GM19023 (cell line): Measurements from ENCODE around the gene ALOX5.
"Not testable (repeated sequence)": the region's sequence is repeated elsewhere in the genome, so short reads cannot be mapped to it uniquely, and the experiment has no call there.

Experiments
- ATAC-seq: cut with Tn5 transposase; IDR thresholded peaks from one replicate; pipeline ENCODE4 v1.9.1; 2021; ENCODE audit warnings: mild to moderate bottlenecking, moderate library complexity; ENCODE audit not compliant: unreplicated experiment

ALOX5 gene

GRCh38 chr10:45373576-45374349 is at the start of gene ALOX5:
ALOX5 (plus strand) TSS chr10:45374216; CDS start chr10:45374280, 64 bp downstream.
- peak; percentile 53 for ATAC-seq

DNA sequence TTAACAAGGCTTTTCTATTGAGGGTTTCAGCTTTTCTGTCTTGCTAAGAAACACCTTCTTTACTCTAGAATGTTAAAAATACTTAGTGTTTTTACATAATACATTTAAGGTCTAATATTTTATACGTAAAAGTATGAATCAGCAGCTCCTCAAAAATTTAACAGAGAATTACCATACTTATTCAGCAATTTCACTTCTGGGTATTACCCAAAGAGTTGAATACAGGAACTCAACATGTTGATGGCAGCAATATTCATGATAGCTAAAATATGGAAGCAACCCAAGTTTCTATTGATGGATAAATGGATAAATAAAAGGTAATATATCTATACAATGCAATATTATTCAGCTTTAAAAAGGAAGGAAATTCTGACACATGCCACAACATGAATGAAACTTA is 48.9 kb upstream of the ALOX5 start:
- no peak for ATAC-seq

- ATAC-seq: not testable (repeated sequence)
Measured at GRCh38 chr10:45326864-45327263, 47.2 kb upstream of the ALOX5 start.

- not testable (repeated sequence) for ATAC-seq
Measured at GRCh38 chr10:45331824-45332223, 42.2 kb upstream of the ALOX5 start.

DNA sequence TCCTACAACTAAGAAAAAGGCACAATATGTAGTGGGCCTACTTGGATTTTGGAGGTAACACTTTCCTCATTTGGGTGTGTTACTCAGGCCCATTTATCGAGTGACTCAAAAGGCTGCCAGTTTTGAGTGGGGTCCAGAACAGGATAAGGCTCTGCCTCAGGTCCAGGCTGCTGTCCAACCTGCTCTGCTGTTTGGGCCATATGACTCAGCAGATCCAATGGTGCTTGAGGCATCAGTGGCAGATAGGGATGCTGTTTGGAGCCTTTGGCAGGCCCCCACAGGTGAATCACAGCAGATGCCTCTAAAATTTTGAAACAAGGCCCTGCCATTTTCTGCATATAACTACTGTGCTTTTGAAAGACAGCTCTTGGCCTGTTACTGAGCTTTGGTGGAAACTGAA is 34.1 kb upstream of the ALOX5 start:
- no peak for ATAC-seq

GRCh38 chr10:45340420-45340819 is 33.6 kb upstream of the ALOX5 start:
- not testable (repeated sequence) for ATAC-seq

DNA sequence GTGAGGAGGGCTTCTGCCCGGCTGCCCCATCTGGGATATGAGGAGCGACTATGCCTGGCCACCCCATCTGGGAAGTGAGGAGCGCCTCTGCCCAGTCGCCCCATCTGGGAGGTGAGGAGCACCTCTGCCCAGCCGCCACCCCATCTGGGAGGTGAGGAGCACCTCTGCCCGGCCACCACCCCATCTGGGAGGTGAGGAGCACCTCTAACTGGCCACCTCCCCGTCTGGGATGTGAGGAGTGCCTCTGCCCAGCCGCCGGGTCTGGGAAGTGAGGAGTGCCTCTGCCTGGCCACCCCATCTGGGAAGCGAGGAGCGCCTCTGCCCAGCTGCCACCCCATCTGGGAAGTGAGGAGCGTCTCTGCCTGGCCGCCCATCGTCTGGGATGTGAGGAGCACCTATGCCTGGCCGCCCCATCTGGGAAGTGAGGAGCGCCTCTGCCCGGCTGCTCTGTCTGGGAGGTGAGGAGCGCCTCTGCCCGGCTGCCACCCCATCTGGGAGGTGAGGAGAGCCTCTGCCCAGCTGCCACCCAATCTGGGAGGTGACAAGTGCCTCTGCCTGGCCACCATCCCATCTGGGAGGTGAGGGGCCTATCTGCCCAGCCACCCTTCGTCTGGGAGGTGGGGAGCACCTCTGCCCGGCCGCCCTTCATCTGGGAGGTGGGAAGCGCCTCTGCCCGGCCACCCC is 27.2 kb upstream of the ALOX5 start:
- ATAC-seq: not testable (repeated sequence)

- not testable (repeated sequence) for ATAC-seq
Measured at GRCh38 chr10:45347464-45347863, 26.6 kb upstream of the ALOX5 start.

DNA sequence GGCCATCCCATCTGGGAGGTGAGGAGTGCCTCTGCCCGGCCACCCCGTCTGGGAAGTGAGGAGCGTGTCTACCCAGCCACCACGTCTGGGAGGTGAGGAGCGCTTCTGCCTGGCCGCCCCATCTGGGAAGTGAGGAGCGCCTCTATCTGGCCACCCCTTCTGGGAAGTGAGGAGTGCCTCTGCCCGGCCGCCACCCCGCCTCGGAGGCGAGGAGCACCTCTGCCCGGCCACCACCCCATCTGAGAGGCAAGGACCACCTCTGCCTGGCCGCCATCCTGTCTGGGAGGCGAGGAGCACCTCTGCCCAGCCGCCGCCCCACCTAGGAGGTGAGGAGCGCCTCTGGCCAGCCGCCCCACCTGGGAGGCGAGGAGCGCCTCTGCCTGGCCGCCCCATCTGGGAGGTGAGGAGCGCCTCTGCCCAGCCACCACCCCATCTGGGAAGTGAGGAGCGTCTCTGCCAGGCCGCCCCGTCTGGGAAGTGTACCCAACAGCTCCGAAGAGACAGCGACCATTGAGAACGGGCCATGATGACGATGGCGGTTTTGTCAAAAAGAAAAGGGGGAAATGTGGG is 25.7 kb upstream of the ALOX5 start:
- not testable (repeated sequence) for ATAC-seq

GRCh38 chr10:45353186-45353585 is 20.8 kb upstream of the ALOX5 start:
- ATAC-seq: peak; percentile 50

- peak; percentile 49 for ATAC-seq
Measured at GRCh38 chr10:45354261-45354660, 19.8 kb upstream of the ALOX5 start.

- ATAC-seq: no peak
Measured at GRCh38 chr10:45355494-45355893, 18.5 kb upstream of the ALOX5 start.

- ATAC-seq: not testable (repeated sequence)
Measured at GRCh38 chr10:45358961-45359360, 15.1 kb upstream of the ALOX5 start.

DNA sequence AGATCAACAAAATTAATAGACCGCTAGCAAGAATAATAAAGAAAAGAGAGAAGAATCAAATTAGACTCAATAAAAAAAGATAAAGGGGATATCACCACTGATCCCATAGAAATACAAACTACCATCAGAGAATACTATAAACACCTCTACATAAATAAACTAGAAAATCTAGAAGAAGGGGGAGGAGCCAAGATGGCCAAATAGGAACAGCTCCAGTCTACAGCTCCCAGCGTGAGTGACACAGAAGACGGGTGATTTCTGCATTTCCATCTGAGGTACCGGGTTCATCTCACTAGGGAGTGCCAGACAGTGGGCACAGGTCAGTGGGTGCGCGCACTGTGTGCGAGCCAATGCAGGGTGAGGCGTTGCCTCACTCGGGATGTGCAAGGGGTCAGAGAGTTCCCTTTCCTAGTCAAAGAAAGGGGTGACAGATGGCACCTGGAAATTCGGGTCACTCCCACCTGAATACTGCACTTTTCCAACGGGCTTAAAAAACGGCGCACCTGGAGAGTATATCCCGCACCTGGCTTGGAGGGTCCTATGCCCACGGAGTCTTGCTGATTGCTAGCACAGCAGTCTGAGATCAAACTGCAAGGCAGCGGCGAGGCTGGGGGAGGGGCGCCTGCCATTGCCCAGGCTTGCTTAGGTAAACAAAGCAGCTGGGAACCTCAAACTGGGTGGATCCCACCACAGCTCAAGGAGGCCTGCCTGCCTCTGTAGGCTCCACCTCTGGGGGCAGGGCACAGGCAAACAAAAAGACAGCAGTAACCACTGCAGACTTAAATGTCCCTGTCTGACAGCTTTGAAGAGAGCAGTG is 11.8 kb upstream of the ALOX5 start:
- ATAC-seq: not testable (repeated sequence)

DNA sequence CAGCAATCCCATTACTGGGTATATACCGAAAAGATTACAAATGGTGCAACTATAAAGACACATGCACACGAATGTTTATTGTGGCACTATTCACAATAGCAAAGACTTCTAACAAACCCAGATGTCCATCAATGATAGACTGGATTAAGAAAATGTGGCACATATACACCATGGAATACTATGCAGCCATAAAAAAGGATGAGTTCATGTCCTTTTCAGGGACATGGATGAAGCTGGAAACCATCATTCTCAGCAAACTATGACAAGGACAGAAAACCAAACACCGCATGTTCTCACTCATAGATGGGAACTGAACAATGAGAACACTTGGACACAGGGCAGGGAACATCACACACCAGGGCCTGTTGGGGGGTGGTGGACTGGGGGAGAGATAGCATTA is 6.4 kb upstream of the ALOX5 start:
- ATAC-seq: not testable (repeated sequence)

GRCh38 chr10:45368181-45368580 is 5.8 kb upstream of the ALOX5 start:
- no peak for ATAC-seq

GRCh38 chr10:45370202-45370955 is 3.6 kb upstream of the ALOX5 start:
- ATAC-seq: no peak

- ATAC-seq: no peak
Measured at GRCh38 chr10:45371560-45371959, 2.5 kb upstream of the ALOX5 start.

- no peak for ATAC-seq
Measured at GRCh38 chr10:45372251-45372951, 1.6 kb upstream of the ALOX5 start.
